Lung (tissue), 12 donors: Measurements from ENCODE around the gene N4BP2L1. TPM values are rescaled to one million over a fixed set of nuclear protein-coding genes. Genes with fewer than 3 reads are reported as not detected.

Experiments used
- ATAC-seq: fragments of 200-7000 bp; cut with Tn5 transposase; one replicate; pipeline ENCODE4 v1.9.1; 2020; ENCODE audit warnings: moderate number of reproducible peaks; ENCODE audit not compliant: insufficient read depth, low FRiP score
- DNase-seq, 3 donors: peaks; one replicate each; pipeline ENCODE4 v3.0.0-alpha.2; 2013 to 2017
- H3K27ac ChIP-seq, 2 donors: one replicate each; pipeline ENCODE4 v1.5.1; 2013; ENCODE audit warnings: mild to moderate bottlenecking in 2 of 2, moderate library complexity in 2 of 2, control low read depth in 1 of 2, inconsistent platforms in 1 of 2, low read depth in 1 of 2, low read length in 1 of 2
- H3K27me3 ChIP-seq, 3 donors: one replicate each; pipeline ENCODE4 v1.5.1; 2013; ENCODE audit warnings: low read length in 2 of 3; ENCODE audit not compliant: control insufficient read depth in 3 of 3, insufficient read depth in 3 of 3
- H3K36me3 ChIP-seq, 4 donors: one replicate each; pipeline ENCODE4 v1.5.1; 2013; ENCODE audit warnings: low read length in 4 of 4, mild to moderate bottlenecking in 1 of 4, moderate library complexity in 1 of 4; ENCODE audit not compliant: control insufficient read depth in 4 of 4, insufficient read depth in 4 of 4
- H3K4me1 ChIP-seq, 5 donors: one replicate each; pipeline ENCODE4 v1.5.1; 2013; ENCODE audit warnings: low read length in 5 of 5, mild to moderate bottlenecking in 2 of 5, moderate library complexity in 1 of 5; ENCODE audit not compliant: control insufficient read depth in 5 of 5, insufficient read depth in 5 of 5
- H3K4me3 ChIP-seq: one replicate; pipeline ENCODE4 v1.5.1; 2013; ENCODE audit warnings: mild to moderate bottlenecking, control low read depth, moderate library complexity
- H3K9ac ChIP-seq, 2 donors: one replicate each; pipeline ENCODE4 v1.5.1; 2013; ENCODE audit warnings: low read length in 2 of 2, control low read depth in 1 of 2; ENCODE audit not compliant: insufficient read depth in 1 of 2
- H3K9me3 ChIP-seq, 4 donors: one replicate each; pipeline ENCODE4 v1.5.1; 2013; ENCODE audit warnings: low read length in 3 of 4, mild to moderate bottlenecking in 1 of 4, moderate library complexity in 1 of 4; ENCODE audit not compliant: control insufficient read depth in 4 of 4, insufficient read depth in 3 of 4
- CTCF ChIP-seq: IDR thresholded peaks from 2 replicates; pipeline ENCODE4 v1.5.1; 2012; ENCODE audit warnings: mild to moderate bottlenecking; ENCODE audit errors: control extremely low read depth, extremely low read depth
- WGBS, 2 donors: extraction: QIAGEN DNeasy Blood & Tissue Kit; methylation state at CpG; one replicate each; pipeline ENCODE4 v1.1.7; 2013; 5-methylcytosine and 5-hydroxymethylcytosine counted together
- polyA plus RNA-seq, 2 donors: library from polyadenylated mRNA; stranded (reverse); fragments of 200-250 nt; gene quantifications; one replicate each; pipeline ENCODE4 v1.2.1, GENCODE V29; 2013
- total RNA-seq, 2 donors: library from RNA; depleted of rRNA in 1 of 2; stranded (reverse); fragments of >200 nt in 1 of 2; gene quantifications; one replicate each; pipeline ENCODE4 v1.2.1, GENCODE V29; 2014 to 2021
- donor health status: control.
- donor health status: control.
- donor health status: Bipolar disorder and iron deficiency.
- donor health status: healthy.
- donor health status: DM: yes; HTN: yes; CAD: no.

Gene N4BP2L1
- total and polyA plus RNA-seq, 4 donors = 12.4 to 81.8 (median 17.1) TPM

DNA sequence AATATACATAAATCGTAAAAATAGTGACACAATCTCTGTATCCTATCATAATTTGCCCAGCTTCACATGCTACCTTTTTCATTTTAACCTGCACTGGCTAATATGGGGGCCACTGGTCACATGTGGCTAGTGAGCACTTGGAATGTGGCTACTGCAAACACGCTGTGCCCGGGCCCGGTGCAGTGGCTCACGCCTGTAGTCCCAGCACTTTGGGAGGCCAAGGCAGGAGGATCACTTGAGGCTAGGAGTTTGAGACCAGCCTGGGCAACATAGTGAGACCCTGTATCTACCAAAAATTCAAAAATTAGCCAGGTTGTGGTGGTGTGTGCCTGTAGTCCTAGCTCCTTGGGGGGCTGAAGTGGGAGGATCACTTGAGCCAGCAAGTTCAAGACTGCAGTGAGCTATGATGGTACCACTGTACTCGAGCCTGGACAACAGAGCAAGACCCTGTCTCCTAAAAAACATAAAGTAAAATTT lies 1.5 kb upstream of the N4BP2L1 start:
- Histone ChIP-seq H3K27me3 (no peaks in the 10 kb centered on the region), H3K36me3 (peaks cover 0 to 3% (median 1%) of the 10 kb centered on the region in 4 donors), H3K9me3 (no peaks in the 10 kb centered on the region), H3K4me1 (peaks cover 2 to 14% (median 5%) of the 10 kb centered on the region in 5 donors), H3K9ac (no peak overlapping the region), H3K27ac (no peak overlapping the region), H3K4me3 (no peak overlapping the region)
- no peak for ATAC-seq
- DNase-seq = no peak
- WGBS, 2 donors = 96 to 97% methylated on average over 6 of the region's 6 CpGs
- TF ChIP-seq CTCF = no peak

- peak overlapping the region; percentile 60 to 68 for H3K9ac ChIP-seq
- 37 to 46% methylated on average over 9 of the region's 9 CpGs for WGBS, 2 donors
- peaks cover 0 to 3% (median 0%) of the 10 kb centered on the region in 4 donors for H3K36me3 ChIP-seq
Measured at GRCh38 chr13:32428581-32429432, 877 bp upstream of the N4BP2L1 start.

DNA sequence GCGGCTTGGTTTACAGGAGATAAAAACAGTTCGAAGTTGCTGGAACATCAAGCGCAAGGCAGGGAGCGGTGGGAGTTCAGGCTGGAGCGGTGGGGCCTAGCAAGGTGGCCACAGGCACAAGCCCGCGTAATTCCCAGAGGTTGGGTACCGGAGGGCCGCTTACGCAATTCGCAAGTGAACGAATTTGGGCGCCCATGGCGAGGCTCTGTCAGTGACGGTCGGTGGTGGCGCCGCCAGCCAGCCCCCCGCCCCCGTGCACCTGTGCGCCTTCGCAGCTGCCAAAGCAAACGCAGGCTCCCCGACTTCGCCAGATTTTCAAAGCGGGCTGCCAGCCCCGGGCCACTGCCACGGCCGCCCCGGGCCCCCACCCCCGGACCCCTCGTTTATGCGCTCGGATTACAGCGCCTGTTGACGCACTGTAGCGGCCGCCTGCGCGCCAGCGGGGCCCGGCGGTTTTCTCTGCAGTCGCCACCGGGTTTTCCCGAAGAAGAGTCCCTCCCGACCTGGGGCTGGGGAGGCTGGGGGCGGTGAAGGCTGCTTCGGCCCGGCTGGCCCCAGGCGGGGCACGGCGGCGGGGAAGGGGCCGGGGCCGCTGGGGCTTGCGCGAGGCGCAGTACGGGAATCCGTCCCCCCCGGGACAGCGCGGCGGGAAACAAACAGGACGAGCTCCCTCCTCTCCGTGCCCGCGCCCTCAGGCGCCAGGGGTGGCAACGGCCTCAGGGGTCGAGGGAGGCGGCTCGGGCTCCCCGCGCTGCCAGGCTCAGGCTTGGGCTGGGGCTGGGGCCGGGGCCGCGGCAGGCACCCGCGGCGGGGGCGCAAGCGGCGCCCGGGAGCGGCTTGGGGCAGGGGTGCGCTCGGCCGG lies 709 bp downstream of the N4BP2L1 start:
- TF ChIP-seq CTCF = no peak
- no peaks in the 10 kb centered on the region for H3K27me3 ChIP-seq
- DNase-seq (peak; percentile 57 to 61 (median 61)), ATAC-seq (peak; percentile 29)
- 0 to 1% methylated on average over 68 to 90 of the region's 90 CpGs for WGBS, 2 donors
- H3K27ac ChIP-seq = peak overlapping the region; percentile 76 to 91
- peaks cover 2 to 14% (median 5%) of the 10 kb centered on the region in 5 donors for H3K4me1 ChIP-seq
- no peaks in the 10 kb centered on the region for H3K36me3 ChIP-seq
- peak overlapping the region; percentile 74 for H3K4me3 ChIP-seq
- H3K9me3 ChIP-seq = no peaks in the 10 kb centered on the region
- peak overlapping the region; percentile 48 to 76 for H3K9ac ChIP-seq

More at GRCh38 chr13:32428581-32429432, 877 bp upstream of the N4BP2L1 start:
- Histone ChIP-seq H3K4me3 (no peak overlapping the region), H3K4me1 (peaks cover 2 to 14% (median 5%) of the 10 kb centered on the region in 5 donors), H3K27me3 (no peaks in the 10 kb centered on the region), H3K9me3 (no peaks in the 10 kb centered on the region), H3K27ac (peak overlapping the region; percentile 76 to 91)
- ATAC-seq = no peak
- no peak for TF ChIP-seq CTCF
- DNase-seq = peak in 2 of 3 donors; percentile 26 to 32
